Activated T-cell treated with anti-CD3 and anti-CD28 coated beads, Interleukin-2, amount 50 U/mL, for 72 hours (primary cell): ENCODE measurements around the gene S1PR3. TPM values are rescaled to one million over a fixed set of nuclear protein-coding genes. Genes with fewer than 3 reads are reported as not detected.

ENCODE experiments used
- ATAC-seq, 2 donors: fragments of 150-1000 bp; cut with Tn5 transposase; replicated peaks in 1 of 2; 2 replicates each; pipeline ENCODE4 v1.10.0; 2021; ENCODE audit warnings: moderate library complexity in 2 of 2, mild to moderate bottlenecking in 1 of 2
- DNase-seq, 2 donors: peaks; one replicate each; pipeline ENCODE4 v3.0.0; 2021 to 2022; ENCODE audit warnings: mixed read lengths in 1 of 2
- H3K27ac Mint-ChIP-seq: one replicate; pipeline ENCODE4 v1.8.0; 2022; ENCODE audit warnings: mild to moderate bottlenecking, moderate library complexity, mixed read lengths
- H3K27me3 Mint-ChIP-seq: one replicate; pipeline ENCODE4 v1.8.0; 2022; ENCODE audit warnings: low read depth, mixed read lengths
- H3K36me3 Mint-ChIP-seq, 2 donors: one replicate each; pipeline ENCODE4 v1.8.0; 2022; ENCODE audit warnings: mixed read lengths in 2 of 2, mild to moderate bottlenecking in 1 of 2; ENCODE audit not compliant: insufficient read depth in 2 of 2
- H3K4me1 Mint-ChIP-seq: one replicate; pipeline ENCODE4 v1.8.0; 2022; ENCODE audit warnings: low read depth, mixed read lengths
- H3K4me3 Mint-ChIP-seq, 2 donors: one replicate each; pipeline ENCODE4 v1.8.0; 2022; ENCODE audit warnings: mild to moderate bottlenecking in 2 of 2, mixed read lengths in 2 of 2, moderate library complexity in 2 of 2
- H3K9me3 Mint-ChIP-seq, 2 donors: one replicate each; pipeline ENCODE4 v1.8.0; 2022; ENCODE audit warnings: mixed read lengths in 2 of 2
- total RNA-seq, 2 donors: library from RNA; stranded (reverse); gene quantifications; one replicate each; pipeline ENCODE4 v1.2.3, GENCODE V29; 2022

The S1PR3 gene
- total RNA-seq, 2 donors from 2014 or later = 0.48 to 0.76 TPM

DNA sequence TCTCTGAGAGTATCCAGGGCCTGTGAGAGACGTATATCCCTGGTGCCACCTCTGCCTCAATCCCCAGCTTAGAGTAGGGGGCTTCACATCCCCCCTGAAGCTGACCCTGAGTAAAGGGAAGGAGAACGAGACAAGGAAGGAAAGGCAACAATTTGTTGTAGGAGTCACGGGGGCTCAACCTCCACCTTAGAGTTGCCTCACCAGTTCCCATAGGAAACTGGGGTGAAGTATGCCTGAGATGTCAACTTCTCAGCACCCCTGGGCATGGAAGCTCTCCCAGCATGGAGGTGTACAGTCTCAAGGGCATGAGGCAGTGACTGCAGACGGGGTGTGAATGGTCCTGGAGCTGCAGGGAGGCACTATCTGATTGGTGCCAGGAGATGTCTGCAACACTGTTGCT is 53.6 kb downstream of the S1PR3 start:
- ATAC-seq = no peak
- H3K36me3 Mint-ChIP-seq = no peaks in the 10 kb centered on the region
- no peak overlapping the region for H3K4me3 Mint-ChIP-seq
- no peaks in the 10 kb centered on the region for H3K9me3 Mint-ChIP-seq
- peaks cover 35% of the 10 kb centered on the region for H3K27me3 Mint-ChIP-seq
- no peaks in the 10 kb centered on the region for H3K4me1 Mint-ChIP-seq
- DNase-seq = no peak
- H3K27ac Mint-ChIP-seq = no peak overlapping the region

DNA sequence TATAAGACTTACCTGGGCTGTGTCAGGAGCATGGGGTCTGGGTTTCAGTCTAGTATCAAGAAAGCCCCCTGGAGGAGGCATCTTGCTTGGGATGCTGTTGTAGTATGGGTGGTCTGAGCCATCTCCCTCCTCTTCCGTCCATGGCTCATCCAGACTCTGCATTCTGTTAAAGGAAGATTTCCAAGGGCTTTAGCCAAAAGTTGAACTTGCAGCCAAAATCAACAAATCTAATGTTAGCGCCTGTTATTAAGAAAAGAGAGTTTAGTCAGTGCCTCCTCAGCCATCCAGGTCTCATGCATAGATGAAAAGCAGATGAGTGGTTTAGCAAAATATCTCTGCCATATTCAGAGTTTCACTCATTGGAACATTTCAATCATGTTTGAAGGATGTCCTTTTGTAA is 55.6 kb downstream of the S1PR3 start:
- ATAC-seq = no peak
- no peak overlapping the region for H3K27ac Mint-ChIP-seq
- H3K4me3 Mint-ChIP-seq = no peak overlapping the region
- H3K4me1 Mint-ChIP-seq = no peaks in the 10 kb centered on the region
- H3K9me3 Mint-ChIP-seq = no peaks in the 10 kb centered on the region
- no peak for DNase-seq
- peaks cover 26% of the 10 kb centered on the region for H3K27me3 Mint-ChIP-seq
- H3K36me3 Mint-ChIP-seq = no peaks in the 10 kb centered on the region

DNA sequence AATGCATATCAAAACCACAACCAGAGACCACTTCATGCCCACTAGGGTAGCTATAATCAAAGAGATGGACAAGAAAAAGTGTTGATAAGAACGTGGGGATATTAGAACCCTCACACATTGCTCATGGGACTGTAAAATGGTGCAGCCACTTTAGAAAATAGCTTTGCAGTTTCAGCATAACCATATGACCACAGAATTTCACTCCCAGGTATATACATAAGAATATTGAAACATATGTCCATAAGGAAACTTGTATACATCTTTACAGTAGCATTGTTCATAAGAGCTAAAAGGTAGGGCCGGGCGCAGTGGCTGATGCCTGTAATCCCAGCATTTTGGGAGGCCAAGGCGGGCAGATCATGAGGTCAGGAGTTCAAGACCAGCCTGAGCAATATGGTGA is 56.4 kb downstream of the S1PR3 start:
- no peak overlapping the region for H3K4me3 Mint-ChIP-seq
- no peaks in the 10 kb centered on the region for H3K36me3 Mint-ChIP-seq
- H3K27me3 Mint-ChIP-seq = peaks cover 25% of the 10 kb centered on the region
- no peak overlapping the region for H3K27ac Mint-ChIP-seq
- no peaks in the 10 kb centered on the region for H3K4me1 Mint-ChIP-seq
- DNase-seq = no peak
- H3K9me3 Mint-ChIP-seq = no peaks in the 10 kb centered on the region
- ATAC-seq = no peak

DNA sequence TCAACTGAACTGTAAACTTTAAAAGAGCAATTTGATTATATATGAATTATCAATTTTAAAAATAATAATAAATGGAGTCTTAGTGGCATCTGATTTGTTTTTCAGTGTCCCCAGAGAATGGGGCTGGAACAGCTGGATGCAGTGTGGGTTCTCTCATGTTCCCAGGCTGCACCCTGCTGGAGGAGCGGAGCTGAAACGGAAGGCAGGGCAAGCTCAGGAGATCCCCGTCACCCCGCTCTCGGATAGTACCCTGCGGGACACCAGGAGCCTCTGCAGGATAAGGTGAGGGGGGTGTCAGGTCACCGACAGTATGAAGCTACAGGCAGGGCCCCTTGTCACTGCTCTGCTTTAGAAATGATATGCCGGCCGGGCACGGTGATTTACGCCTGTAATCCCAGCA is 57.3 kb downstream of the S1PR3 start:
- Mint-ChIP-seq H3K9me3 (no peaks in the 10 kb centered on the region), H3K4me3 (no peak overlapping the region), H3K27me3 (peaks cover 25% of the 10 kb centered on the region), H3K4me1 (no peaks in the 10 kb centered on the region), H3K27ac (no peak overlapping the region), H3K36me3 (no peaks in the 10 kb centered on the region)
- DNase-seq (no peak), ATAC-seq (no peak)

DNA sequence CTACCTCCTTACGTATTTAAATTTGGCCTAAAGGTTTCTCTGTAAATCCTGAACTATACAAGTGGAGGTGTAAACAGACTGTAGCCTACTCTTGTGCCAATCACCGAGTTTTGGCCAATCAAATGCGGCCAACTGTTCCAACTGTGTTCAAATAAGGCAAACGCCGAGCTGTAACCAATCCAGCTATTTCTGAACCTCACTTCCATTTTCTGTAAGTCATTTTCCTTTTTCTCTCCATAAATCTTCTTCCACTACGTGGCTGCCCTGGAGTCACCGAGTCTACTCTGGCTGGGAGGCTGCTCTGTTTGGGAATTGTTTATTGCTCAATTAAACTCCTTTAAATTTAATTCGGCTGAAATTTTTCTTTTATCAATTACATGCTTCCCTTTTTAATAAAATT is 58.4 kb downstream of the S1PR3 start:
- peaks cover 25% of the 10 kb centered on the region for H3K27me3 Mint-ChIP-seq
- ATAC-seq = no peak

DNA sequence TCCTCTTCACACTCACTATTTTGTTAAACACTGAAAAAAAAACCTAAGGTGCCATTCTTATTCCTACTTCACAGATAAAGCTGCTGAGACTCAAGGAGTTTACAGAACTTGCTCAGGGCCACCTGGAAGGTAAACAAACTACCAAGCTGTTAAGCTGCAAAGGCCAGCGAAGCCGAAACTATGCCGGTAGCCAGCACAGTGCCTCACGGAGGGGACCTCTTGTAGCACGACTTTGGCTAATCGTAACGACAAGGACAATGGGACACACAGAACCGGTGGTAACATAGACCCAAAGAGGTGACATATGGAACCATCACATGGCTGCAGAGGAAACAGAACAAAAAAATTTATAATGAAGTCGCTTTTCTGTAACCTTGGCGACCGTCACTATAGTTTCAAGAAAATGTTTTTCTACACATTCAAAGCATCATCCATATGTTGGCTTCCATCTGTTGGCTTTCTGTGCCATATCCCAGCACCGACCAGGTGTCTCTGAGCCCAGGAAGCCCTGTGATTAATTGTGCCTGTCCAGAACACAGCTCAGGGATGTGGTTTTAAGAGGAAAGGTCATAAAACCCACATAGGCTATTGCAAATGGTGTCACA is 60.3 kb downstream of the S1PR3 start:
- Mint-ChIP-seq H3K9me3 (no peaks in the 10 kb centered on the region), H3K4me1 (no peaks in the 10 kb centered on the region), H3K4me3 (no peak overlapping the region), H3K27ac (no peak overlapping the region), H3K27me3 (peaks cover 28% of the 10 kb centered on the region), H3K36me3 (no peaks in the 10 kb centered on the region)
- DNase-seq (no peak), ATAC-seq (no peak)

More for the DNA sequence above, 58.4 kb downstream of the S1PR3 start:
- Mint-ChIP-seq H3K36me3 (no peaks in the 10 kb centered on the region), H3K4me1 (no peaks in the 10 kb centered on the region), H3K27ac (no peak overlapping the region), H3K9me3 (no peaks in the 10 kb centered on the region), H3K4me3 (no peak overlapping the region)
- DNase-seq = no peak

DNA sequence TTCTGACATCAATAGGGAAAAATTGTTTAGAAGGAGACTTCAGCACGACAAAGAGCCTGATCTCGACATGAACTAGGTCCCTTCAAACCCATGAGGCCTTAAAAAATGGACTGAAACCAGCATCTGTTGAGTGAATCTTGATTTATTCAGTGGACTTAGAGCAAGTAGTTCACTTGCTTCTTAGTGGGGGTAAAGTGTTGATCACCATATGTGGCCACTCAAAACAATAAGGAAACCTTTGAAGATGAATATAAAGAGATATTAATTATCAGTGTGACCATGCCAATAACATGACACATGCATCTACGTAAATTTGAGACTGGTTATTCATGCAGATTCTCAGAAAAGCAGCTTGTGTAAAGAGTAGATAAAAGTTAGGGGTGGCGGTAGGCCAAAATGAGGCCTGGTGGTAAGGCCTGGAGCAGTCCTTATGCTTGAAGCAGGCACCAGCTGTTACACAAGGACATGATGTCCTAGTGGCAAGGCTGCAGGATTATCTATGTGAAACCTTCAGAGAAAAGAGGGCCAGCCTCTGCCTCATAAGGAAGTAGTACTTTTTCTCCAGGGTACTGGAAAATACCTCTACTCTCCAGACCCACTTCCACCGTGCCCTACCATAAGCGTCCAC is 61.3 kb downstream of the S1PR3 start:
- Mint-ChIP-seq H3K27me3 (peaks cover 20% of the 10 kb centered on the region), H3K4me3 (no peak overlapping the region), H3K36me3 (no peaks in the 10 kb centered on the region), H3K9me3 (no peaks in the 10 kb centered on the region), H3K27ac (no peak overlapping the region), H3K4me1 (no peaks in the 10 kb centered on the region)
- no peak for DNase-seq
- ATAC-seq = no peak

DNA sequence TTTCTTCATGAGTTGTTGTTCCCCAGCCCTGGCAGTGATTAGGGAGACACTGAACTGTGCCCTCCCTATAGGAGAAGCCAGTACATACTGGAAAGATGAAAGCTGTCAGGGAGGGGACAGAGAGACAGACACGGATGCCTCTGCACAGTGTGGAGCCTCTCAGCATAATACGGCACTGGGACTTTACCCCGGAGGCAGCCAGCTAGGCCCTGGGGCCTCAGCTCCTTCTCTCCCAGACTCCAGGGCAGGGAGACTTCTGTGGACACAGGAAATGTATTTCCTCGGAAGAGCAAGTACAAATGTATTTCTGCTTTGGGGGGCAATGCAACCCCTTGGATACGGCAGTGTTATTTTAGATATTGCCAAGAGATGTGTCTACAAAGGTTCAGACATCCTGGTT is 62.0 kb downstream of the S1PR3 start:
- H3K4me1 Mint-ChIP-seq = no peaks in the 10 kb centered on the region
- ATAC-seq (no peak), DNase-seq (no peak)
- no peaks in the 10 kb centered on the region for H3K9me3 Mint-ChIP-seq
- H3K27ac Mint-ChIP-seq = no peak overlapping the region
- peaks cover 16% of the 10 kb centered on the region for H3K27me3 Mint-ChIP-seq
- no peak overlapping the region for H3K4me3 Mint-ChIP-seq
- H3K36me3 Mint-ChIP-seq = no peaks in the 10 kb centered on the region

Other genes starting within 250 kb of the S1PR3 start
- gene SHC3, start 187.3 kb downstream of the S1PR3 start, total RNA-seq = not detected